LNCaP clone FGC (cell line): ENCODE results near the gene CNTN4.

Experiments
- DNase-seq: peaks from one replicate; pipeline ENCODE4 v3.0.0-alpha.2; 2011; ENCODE audit warnings: low read depth
- H3K4me3 ChIP-seq: 2 replicates; pipeline ENCODE4 v1.5.1; 2011; ENCODE audit warnings: mild to moderate bottlenecking, low read depth, low read length, control low read depth
- TF ChIP-seq, protein P1 (sequence below): IDR thresholded peaks from 2 replicates; pipeline ENCODE4 v1.5.1; 2012; ENCODE audit warnings: mild to moderate bottlenecking; ENCODE audit not compliant: control insufficient read depth, insufficient read depth; ENCODE audit errors: extremely low read depth

The CNTN4 gene

GRCh38 chr3:2643606-2644005 lies 544.9 kb downstream of the CNTN4 start:
- no peak overlapping the region for H3K4me3 ChIP-seq
- DNase-seq, result no peak
- TF ChIP-seq, protein P1, sequence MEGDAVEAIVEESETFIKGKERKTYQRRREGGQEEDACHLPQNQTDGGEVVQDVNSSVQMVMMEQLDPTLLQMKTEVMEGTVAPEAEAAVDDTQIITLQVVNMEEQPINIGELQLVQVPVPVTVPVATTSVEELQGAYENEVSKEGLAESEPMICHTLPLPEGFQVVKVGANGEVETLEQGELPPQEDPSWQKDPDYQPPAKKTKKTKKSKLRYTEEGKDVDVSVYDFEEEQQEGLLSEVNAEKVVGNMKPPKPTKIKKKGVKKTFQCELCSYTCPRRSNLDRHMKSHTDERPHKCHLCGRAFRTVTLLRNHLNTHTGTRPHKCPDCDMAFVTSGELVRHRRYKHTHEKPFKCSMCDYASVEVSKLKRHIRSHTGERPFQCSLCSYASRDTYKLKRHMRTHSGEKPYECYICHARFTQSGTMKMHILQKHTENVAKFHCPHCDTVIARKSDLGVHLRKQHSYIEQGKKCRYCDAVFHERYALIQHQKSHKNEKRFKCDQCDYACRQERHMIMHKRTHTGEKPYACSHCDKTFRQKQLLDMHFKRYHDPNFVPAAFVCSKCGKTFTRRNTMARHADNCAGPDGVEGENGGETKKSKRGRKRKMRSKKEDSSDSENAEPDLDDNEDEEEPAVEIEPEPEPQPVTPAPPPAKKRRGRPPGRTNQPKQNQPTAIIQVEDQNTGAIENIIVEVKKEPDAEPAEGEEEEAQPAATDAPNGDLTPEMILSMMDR, result no peak

DNA sequence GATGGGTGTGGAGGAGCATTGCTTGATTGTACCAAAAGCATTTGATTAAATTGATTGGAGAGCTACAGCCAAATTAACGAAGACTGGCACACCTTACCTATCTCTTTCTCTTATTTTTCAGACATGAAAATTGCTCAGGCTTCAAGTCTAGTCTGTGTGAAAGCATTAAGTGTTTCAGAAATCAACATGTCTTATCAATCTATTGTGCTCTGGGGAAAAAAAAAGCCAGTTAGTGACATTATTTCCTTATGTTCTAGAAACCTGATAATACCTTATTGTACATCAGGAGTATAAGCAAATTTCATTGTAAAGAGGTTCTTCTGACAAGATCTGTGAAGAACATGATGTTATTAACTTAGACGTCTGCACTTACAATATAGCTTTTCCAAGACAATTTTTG lies 546.3 kb downstream of the CNTN4 start:
- H3K4me3 ChIP-seq, result no peak overlapping the region
- TF ChIP-seq, protein P1, result no peak
- DNase-seq, result no peak

DNA sequence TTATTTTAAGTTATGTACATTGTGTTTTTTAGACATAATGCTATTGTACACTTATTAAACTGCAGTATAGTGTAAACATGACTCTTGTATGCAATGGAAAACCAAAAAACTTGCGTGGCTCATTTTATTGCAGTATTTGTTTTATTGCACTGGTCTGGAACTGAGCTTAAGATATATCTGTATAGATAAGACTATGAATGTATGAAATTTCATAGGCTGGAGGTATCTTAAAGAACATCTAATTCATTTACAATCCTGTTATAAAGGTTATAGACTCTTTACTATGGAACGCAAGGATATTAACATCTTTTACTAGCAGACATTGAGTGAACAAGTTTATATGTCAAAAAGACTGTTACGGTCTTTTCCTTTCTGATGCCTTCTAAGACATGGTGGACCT lies 552.1 kb downstream of the CNTN4 start:
- DNase-seq, result peak; percentile 68
- H3K4me3 ChIP-seq, result no peak overlapping the region

DNA sequence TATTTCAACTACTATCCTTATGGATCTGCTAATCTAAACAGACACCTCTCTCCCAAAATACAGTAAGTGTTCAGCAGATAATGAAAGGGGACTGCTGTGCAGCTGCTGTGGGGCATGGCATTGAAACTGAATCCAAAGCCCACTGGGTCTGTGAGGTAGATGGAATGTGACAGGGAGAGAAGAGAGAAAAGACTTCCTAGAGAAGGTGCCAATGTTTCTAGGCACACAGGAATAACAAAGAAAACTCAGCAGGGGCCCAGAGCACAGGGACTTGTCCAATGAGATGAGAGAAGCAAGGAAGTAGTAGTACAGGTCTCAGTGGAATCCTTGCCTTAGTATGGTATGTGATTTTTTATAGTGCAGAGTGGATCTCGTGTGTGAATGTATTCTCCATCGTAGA lies 553.7 kb downstream of the CNTN4 start:
- TF ChIP-seq, protein P1, result no peak
- H3K4me3 ChIP-seq, result no peak overlapping the region
- no peak for DNase-seq

More for the DNA sequence above, 552.1 kb downstream of the CNTN4 start:
- TF ChIP-seq, protein P1, result no peak

DNA sequence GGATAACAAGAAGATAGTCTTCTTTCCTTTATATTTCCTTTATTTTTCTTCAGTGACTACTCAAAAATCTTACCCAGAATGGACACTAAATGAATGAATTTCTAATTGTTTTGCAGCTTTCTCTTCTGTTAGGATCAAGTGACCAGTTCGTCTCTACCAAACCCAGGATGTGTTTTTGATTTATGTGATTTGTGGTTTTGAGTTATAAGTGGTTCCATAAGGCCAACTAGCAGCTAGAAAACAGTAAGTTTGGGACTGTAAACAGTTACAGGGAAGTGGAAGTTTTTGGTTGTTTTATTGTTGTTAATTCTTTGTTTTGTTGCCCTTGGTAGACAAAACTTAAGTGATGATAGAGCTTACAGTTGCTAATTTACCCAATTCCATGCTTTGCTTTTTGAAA lies 555.0 kb downstream of the CNTN4 start:
- TF ChIP-seq, protein P1, result no peak
- no peak for DNase-seq
- H3K4me3 ChIP-seq, result no peak overlapping the region

DNA sequence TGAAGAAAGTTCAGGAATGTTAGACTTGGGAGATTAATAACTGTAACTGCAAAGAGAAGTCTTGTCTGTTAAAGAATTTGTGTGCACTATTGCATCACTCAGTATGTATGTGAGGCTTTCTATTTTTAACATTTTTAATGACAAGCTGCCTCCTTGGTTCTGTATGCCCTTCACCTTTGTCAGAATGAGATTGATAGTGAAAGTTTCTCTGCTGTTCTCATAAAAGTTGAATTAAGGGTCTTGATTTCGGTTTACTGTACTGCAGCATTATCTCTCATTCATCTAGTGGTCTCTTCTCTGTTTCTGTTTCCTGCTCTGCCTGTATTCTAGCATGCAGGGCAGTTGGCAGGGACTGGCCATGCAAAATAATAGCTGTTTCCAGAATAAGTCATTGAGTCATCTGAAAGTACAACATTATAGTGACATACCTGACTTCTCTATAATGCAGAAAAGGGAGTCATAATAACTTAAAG lies 556.6 kb downstream of the CNTN4 start:
- TF ChIP-seq, protein P1, result no peak
- DNase-seq, result no peak
- no peak overlapping the region for H3K4me3 ChIP-seq
